Stimulated activated CD4-positive, alpha-beta T cell treated with anti-CD3 and anti-CD28 coated beads, Interleukin-2, amount 100 ng/mL, for 24 hours (primary cell): Measurements from ENCODE around the gene C2orf68.
A peak's percentile ranks its signal among the peaks of the same experiment; 100 is the strongest.
"Not testable (repeated sequence)": the region's sequence is repeated elsewhere in the genome, so short reads cannot be mapped to it uniquely, and the experiment has no call there.

ENCODE experiments used
- DNase-seq, 2 donors: peaks; one replicate each; pipeline ENCODE4 v3.0.0-alpha.2; 2020

C2orf68 gene

GRCh38 chr2:85611705-85612587 lies at the start of gene C2orf68:
Gene C2orf68 (minus strand): TSS chr2:85612066. CDS start chr2:85611984, 82 bp downstream.
- peak; percentile 90 to 91 for DNase-seq

GRCh38 chr2:85661139-85661858 lies 49.4 kb upstream of the C2orf68 start:
- DNase-seq = no peak

DNA sequence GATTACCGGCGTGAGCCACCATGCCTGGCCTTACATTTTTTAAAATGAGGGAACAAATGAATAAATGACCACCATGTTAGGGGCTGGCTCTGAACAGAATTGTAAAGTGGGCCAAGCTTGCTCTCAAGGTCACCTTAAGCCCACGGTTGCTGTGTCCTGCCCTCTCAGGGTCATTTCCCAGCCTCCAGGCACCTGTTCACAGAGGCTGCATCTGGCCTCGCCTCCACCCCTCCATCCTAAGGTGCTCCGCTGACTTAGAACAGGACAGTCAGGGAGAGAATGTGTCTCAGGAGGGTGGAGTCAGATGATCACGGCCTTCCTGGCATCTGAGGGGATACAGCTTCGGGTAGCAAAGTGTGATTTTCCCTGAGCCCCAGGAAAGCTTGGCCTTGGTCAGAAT lies 48.9 kb upstream of the C2orf68 start:
- no peak for DNase-seq

- DNase-seq = not testable (repeated sequence)
Measured at GRCh38 chr2:85660301-85660700, 48.4 kb upstream of the C2orf68 start.

- no peak for DNase-seq
Measured at GRCh38 chr2:85659324-85659981, 47.6 kb upstream of the C2orf68 start.

DNA sequence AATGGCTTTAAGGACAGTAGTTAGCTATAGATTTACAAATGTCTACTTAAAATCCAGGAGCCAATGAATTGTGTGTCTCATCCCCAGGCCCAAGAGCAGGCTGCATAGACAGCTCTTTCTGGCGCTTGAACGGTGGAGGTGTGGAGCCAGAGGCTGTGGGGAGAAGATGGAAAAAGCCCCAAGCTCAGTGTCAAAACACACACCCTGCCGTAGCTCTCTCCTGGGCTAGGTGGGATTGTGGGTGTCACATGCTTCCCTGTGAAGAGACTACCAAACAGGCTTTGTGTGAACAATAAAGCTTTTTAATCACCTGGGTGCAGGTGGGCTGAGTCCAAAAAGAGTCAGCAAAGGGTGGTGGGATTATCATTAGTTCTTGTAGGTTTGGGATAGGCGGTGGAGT lies 45.5 kb upstream of the C2orf68 start:
- not testable (repeated sequence) for DNase-seq

- no peak for DNase-seq
Measured at GRCh38 chr2:85656468-85656867, 44.6 kb upstream of the C2orf68 start.

- DNase-seq = no peak
Measured at GRCh38 chr2:85655961-85656417, 44.1 kb upstream of the C2orf68 start.

DNA sequence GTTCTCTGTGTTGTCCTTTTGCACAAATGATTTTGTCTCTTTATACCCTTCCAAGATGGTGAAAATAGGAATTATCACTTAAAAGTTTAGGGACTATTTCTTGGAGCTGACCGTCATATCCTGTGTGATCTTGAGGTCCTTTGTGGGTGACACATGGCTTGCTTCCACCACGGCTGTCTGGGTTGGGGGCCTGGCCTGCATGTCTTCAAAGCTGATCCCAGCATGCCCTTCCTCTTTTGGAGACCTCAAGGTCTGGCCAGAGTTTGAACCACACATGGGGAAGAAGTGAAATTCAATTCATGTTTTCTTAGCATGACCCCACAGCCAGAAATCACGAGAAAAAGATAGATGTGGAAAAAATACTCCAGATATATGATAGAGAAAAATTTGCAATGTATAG lies 42.1 kb upstream of the C2orf68 start:
- DNase-seq = no peak

DNA sequence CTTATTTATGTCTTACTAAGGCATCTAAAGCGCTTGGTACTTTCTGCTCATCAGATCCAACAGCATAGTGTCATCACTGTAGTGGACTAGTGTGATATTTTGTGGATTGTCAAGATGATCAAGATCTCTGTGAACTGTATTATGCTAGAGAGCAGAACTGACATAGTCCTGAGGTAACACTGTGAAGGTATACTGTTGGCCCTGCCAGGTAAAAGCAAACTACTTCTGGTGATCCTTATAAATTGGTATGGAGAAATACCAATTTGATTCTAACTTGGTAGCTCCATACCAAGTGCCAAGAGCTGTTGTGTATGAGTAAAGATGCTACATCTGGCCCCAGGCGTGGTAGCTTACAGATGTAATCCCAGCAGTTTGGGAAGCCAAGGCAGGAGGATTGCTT lies 40.2 kb upstream of the C2orf68 start:
- no peak for DNase-seq

DNA sequence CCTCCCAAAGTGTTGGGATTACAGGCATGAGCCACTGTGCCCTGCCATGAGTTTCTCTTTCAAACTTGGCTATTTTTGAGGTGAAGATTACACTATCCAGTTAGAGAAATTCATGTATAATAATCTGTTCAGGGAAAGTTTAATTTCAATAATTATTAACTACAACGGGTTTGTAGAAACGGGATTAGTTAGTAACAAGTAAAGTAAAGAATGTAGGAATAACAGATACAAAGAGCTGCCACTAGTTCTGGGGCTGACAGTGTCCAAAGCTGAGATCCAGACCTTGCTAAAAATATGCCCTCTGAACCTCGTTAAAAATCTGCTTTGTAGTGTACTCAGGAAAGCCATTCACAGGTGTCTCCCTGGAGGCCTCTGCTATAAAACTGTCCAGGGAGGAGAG lies 39.2 kb upstream of the C2orf68 start:
- no peak for DNase-seq

DNA sequence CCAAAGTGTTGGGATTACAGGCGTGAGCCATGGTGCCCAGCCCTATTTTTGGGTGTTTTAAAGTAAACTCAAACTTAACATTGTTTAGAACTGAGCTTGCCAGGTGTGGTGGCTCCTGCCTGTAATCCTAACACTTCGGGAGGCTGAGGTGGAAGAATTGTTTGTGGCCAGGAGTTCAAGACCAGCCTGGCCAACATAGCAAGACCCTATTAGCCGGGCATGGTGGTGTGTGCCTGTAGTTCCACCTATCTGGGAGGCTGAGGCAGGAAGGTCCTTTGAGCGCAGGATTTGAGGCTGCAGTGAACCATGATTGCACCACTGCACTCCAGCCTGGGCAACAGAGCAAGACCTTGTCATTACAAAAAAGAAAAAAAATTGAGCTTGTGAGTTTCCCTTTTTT lies 38.6 kb upstream of the C2orf68 start:
- DNase-seq = no peak

GRCh38 chr2:85649201-85650190 lies 37.6 kb upstream of the C2orf68 start:
- DNase-seq = no peak

DNA sequence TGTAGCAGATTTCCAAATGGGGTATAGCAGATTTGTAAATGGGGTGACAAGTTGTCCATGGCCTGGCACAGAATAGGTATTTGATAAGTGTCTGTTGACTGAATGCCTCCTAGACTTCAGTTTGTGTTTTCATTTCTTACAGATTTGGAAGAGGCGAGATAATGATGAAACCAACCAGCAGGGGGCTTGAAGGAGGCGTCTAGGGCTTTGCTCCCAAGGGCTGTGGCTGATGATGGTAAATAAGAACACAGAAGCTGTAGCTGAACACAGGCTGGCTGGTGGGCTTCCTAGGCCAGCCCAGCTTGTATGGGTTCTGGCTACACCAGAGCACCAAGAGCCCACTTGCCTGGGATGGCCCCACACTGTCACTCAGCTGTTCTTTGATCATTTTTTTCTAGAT lies 36.8 kb upstream of the C2orf68 start:
- peak in 1 of 2 donors; percentile 21 for DNase-seq

GRCh38 chr2:85647823-85648526 lies 36.1 kb upstream of the C2orf68 start:
- no peak for DNase-seq

GRCh38 chr2:85646166-85646565 lies 34.3 kb upstream of the C2orf68 start:
- DNase-seq = no peak

DNA sequence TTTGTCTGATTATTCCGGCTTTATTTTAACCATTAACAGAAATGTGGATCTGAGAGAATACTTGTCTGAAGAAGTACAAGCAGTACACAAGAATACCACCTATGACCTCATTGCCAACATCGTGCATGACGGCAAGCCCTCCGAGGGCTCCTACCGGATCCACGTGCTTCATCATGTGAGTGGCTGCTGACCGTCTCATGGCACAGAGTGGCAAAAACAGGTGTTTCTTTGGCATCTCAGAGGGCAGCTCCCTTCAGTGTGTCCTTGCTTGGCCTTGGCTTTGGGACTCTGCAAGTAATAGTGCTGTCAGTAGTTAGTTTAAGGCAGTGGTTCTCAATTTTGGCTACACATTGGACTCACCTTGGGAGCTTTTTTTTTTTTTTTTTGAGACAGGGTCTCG lies 33.0 kb upstream of the C2orf68 start:
- DNase-seq = no peak

GRCh38 chr2:85642725-85643124 lies 30.9 kb upstream of the C2orf68 start:
- peak in 1 of 2 donors; percentile 10 for DNase-seq

DNA sequence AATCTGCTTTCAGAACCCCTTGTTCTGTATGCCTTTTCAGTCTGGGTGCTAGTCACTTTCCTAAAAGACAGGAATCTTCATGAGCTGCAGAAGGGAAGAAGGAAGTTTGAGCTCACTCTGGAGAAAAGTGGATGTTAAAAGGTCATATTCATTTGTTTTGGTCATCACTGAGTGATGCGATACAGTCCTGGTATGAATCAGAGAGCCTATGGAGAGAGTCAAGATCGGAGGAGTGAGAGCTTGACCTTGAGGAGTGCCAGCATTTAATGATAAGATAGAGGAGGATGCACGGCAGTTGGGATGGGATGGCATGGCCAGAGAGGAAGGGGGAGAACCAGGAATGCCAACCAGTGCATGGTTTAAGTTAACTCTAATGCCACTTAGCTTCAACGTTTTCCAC lies 23.8 kb upstream of the C2orf68 start:
- no peak for DNase-seq

DNA sequence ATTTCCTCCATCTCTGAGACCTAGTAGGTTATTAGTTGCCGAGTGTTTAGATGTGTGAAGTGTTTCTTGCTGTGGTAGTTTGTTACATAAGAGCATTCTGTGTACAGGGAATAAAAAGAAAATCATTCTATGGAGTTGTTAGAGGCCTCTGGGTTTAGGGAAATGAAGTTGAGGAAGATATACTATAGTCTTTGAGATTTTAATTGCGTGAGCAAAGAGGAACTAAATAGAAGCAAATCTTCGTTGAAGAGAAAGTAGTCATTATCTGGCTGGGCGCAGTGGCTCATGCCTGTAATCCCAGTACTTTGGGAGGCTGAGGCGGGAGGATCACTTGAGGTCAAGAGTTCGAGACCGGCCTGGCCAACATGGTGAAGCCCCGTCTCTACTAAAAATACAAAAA lies 23.1 kb upstream of the C2orf68 start:
- DNase-seq = no peak

DNA sequence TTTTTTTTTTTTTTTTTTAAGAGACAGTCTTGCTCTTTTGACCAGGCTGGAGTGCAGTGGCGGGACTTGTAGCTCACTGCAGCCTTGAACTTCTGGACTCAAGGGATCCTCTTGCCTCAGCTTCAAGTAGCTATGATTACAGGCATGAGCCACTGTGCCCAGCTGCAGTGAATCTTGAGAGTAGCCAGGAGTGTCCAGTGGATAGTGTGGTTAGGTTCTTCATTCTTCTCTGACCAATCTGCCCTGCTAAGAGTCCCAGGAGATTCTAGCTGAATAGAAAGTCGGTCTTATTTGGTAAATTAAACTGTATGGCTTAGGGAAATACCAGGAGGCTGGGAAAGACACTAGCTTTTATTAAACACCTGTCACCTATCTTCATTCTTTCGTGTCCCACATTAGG lies 19.4 kb upstream of the C2orf68 start:
- no peak for DNase-seq

DNA sequence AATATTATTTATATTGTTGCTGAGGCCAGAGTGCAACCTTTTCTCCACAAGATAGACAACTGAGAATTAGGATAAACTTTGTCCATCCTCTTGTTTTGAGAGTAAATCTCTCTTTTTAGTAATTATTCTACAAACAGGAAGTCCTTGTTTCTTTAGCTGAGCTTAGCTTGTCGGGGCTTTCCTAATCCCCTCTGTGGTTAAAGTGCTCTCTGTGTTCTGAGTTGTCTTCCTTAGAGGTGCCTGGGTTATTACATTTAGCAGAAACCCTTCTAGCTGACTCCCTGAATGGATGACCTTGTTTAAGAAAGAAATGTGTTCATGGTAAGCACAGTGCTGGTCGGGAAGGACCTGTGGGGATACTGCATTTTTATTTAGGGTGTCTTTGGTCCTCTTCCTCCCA lies 16.8 kb upstream of the C2orf68 start:
- DNase-seq = no peak
